Progenitor cell of endocrine pancreas (in vitro differentiated cells): ENCODE measurements around the gene CNST. TPM values are rescaled to one million over a fixed set of nuclear protein-coding genes. Genes with fewer than 3 reads are reported as not detected.

ENCODE experiments used
- DNase-seq: peaks from one replicate; pipeline ENCODE4 v3.0.0; 2021; ENCODE audit warnings: low spot score; ENCODE audit not compliant: unreplicated experiment
- H3K27ac Mint-ChIP-seq: 2 replicates; pipeline ENCODE4 v1.8.0; 2021; ENCODE audit warnings: mild to moderate bottlenecking, moderate library complexity, mixed read lengths
- H3K27me3 Mint-ChIP-seq: 2 replicates; pipeline ENCODE4 v1.8.0; 2021; ENCODE audit warnings: mixed read lengths
- H3K36me3 Mint-ChIP-seq: 2 replicates; pipeline ENCODE4 v1.8.0; 2022; ENCODE audit warnings: mixed read lengths; ENCODE audit not compliant: insufficient read depth
- H3K4me1 Mint-ChIP-seq: 2 replicates; pipeline ENCODE4 v1.8.0; 2021; ENCODE audit warnings: low read depth, mixed read lengths
- H3K4me3 Mint-ChIP-seq: 2 replicates; pipeline ENCODE4 v1.8.0; 2021; ENCODE audit warnings: low read depth, mild to moderate bottlenecking, moderate library complexity, mixed read lengths
- H3K9me3 Mint-ChIP-seq: 2 replicates; pipeline ENCODE4 v1.8.0; 2021; ENCODE audit warnings: low read depth, mixed read lengths
- CTCF ChIP-seq: fragments of 200-600 bp; sonication (generic); IDR thresholded peaks from one replicate; pipeline ENCODE4 v1.5.0; 2021; ENCODE audit warnings: antibody characterized with exemption, mild to moderate bottlenecking; ENCODE audit not compliant: unreplicated experiment
- total RNA-seq: library from RNA; stranded (reverse); gene quantifications from 2 replicates; pipeline ENCODE4 v1.2.1, GENCODE V29; 2021

CNST gene
- total RNA-seq, 1 donor from 2014 or later = 28.3 TPM

GRCh38 chr1:246640747-246641146 is 74.5 kb downstream of the CNST start:
- no peaks in the 10 kb centered on the region for H3K4me1 Mint-ChIP-seq
- H3K27me3 Mint-ChIP-seq = no peaks in the 10 kb centered on the region
- TF ChIP-seq CTCF = no peak
- H3K9me3 Mint-ChIP-seq = peaks cover 4% of the 10 kb centered on the region
- H3K27ac Mint-ChIP-seq = no peak overlapping the region
- no peak for DNase-seq
- H3K4me3 Mint-ChIP-seq = no peak overlapping the region
- H3K36me3 Mint-ChIP-seq = peaks cover 22% of the 10 kb centered on the region

- H3K36me3 Mint-ChIP-seq = peaks cover 19% of the 10 kb centered on the region
- no peak overlapping the region for H3K27ac Mint-ChIP-seq
- H3K4me1 Mint-ChIP-seq = no peaks in the 10 kb centered on the region
- H3K9me3 Mint-ChIP-seq = peaks cover 4% of the 10 kb centered on the region
- no peak for TF ChIP-seq CTCF
- no peak overlapping the region for H3K4me3 Mint-ChIP-seq
- H3K27me3 Mint-ChIP-seq = no peaks in the 10 kb centered on the region
- no peak for DNase-seq
These were observed 75.1 kb downstream of the CNST start for GRCh38 chr1:246641394-246641793.

- no peak for DNase-seq
- Mint-ChIP-seq H3K4me3 (no peak overlapping the region), H3K4me1 (peaks cover 7% of the 10 kb centered on the region), H3K9me3 (peaks cover 4% of the 10 kb centered on the region), H3K27me3 (no peaks in the 10 kb centered on the region), H3K27ac (peak overlapping the region; percentile 92), H3K36me3 (peaks cover 22% of the 10 kb centered on the region)
- TF ChIP-seq CTCF = no peak
These were observed 76.5 kb downstream of the CNST start for GRCh38 chr1:246642719-246643118.

GRCh38 chr1:246647113-246647512 is 80.9 kb downstream of the CNST start:
- Mint-ChIP-seq H3K27me3 (no peaks in the 10 kb centered on the region), H3K27ac (peak overlapping the region; percentile 45), H3K4me3 (no peak overlapping the region), H3K9me3 (peaks cover 4% of the 10 kb centered on the region), H3K36me3 (peaks cover 26% of the 10 kb centered on the region), H3K4me1 (peaks cover 7% of the 10 kb centered on the region)
- peak; percentile 13 for DNase-seq
- TF ChIP-seq CTCF = peak; percentile 62

- Mint-ChIP-seq H3K4me1 (peaks cover 7% of the 10 kb centered on the region), H3K36me3 (peaks cover 26% of the 10 kb centered on the region), H3K27ac (peak overlapping the region; percentile 45), H3K27me3 (no peaks in the 10 kb centered on the region), H3K9me3 (peaks cover 3% of the 10 kb centered on the region), H3K4me3 (no peak overlapping the region)
- no peak for TF ChIP-seq CTCF
- no peak for DNase-seq
These were observed 81.3 kb downstream of the CNST start for GRCh38 chr1:246647513-246647912.
